H1 (cell line): ENCODE measurements around the gene MUC5B.

ENCODE experiments used
- CEBPB ChIP-seq: IDR thresholded peaks from 2 replicates; pipeline ENCODE4 v1.6.1; 2012; ENCODE audit warnings: low read depth, low read length
- CTCF ChIP-seq, 3 experiments: IDR thresholded peaks; 1 replicate in 2 of 3; 2 replicates in 1 of 3; pipeline versions ENCODE4 v1.5.1 to v1.6.1; 2011; ENCODE audit warnings: low read length in 3 of 3, mild to moderate bottlenecking in 3 of 3, inconsistent platforms in 2 of 3, low read depth in 1 of 3, moderate library complexity in 1 of 3; ENCODE audit not compliant: insufficient read depth in 1 of 3; ENCODE audit errors: control extremely low read depth in 1 of 3
- EZH2 ChIP-seq: fragments of 200-600 bp; sonication (generic); IDR thresholded peaks from 2 replicates; pipeline ENCODE4 v1.7.1; 2012; ENCODE audit warnings: low read depth, mild to moderate bottlenecking, moderate library complexity, low read length, inconsistent platforms; ENCODE audit not compliant: severe bottlenecking
- JUN ChIP-seq: IDR thresholded peaks from 2 replicates; pipeline ENCODE4 v1.6.1; 2011; ENCODE audit warnings: low read depth, mild to moderate bottlenecking, improper control_type of control experiment, low read length
- KDM5A ChIP-seq: fragments of 200-600 bp; IDR thresholded peaks from 2 replicates; pipeline ENCODE4 v1.7.1; 2012; ENCODE audit warnings: mild to moderate bottlenecking, low read length, inconsistent platforms, mixed read lengths
- POLR2AphosphoS5 ChIP-seq: IDR thresholded peaks from 2 replicates; pipeline ENCODE4 v1.6.1; 2011; ENCODE audit warnings: low read depth, low read length
- YY1 ChIP-seq: IDR thresholded peaks from 2 replicates; pipeline ENCODE4 v1.6.1; 2011; ENCODE audit warnings: low read depth, mild to moderate bottlenecking, low read length
- TF ChIP-seq, protein P1 (sequence below): IDR thresholded peaks from 2 replicates; pipeline ENCODE4 v1.6.1; 2011; ENCODE audit warnings: low read depth, mild to moderate bottlenecking, low read length; ENCODE audit not compliant: insufficient read depth

DNA sequence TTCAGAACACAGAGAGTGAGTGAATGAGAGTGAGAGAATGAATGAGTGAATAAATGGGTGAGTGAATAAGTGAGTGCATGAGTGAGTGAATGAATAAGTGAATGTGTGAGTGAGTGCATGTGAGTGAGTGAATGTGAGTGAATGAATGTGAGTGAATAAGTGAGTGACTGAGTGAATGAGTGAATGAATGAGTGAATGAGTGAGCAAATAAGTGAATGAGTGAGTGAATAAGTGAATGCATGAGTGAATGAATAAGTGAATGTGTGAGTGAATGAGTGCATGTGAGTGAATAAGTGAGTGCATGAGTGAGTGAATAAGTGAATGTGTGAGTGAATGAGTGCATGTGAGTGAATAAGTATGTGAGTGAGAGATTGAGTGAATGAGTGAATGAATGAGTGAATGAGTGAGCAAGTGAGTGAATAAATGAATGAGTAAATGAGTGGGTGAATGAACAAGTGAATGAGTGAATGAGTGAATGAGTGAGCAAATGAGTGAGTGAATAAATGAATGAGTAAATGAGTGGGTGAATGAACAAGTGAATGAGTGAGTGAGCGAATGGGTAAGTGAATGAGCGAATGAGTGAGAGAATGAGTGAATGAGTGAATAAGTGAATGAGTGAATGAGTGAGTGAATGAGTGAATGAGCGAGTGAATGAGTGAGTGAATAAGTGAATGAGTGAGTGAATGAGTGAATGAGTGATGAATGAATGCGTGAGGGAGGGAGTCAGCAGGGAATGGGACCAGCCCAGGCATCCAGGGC, 21.3 kb upstream of the MUC5B start:
- TF ChIP-seq, protein P1, sequence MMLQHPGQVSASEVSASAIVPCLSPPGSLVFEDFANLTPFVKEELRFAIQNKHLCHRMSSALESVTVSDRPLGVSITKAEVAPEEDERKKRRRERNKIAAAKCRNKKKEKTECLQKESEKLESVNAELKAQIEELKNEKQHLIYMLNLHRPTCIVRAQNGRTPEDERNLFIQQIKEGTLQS: no peak
- no peak for TF ChIP-seq YY1
- TF ChIP-seq CTCF (IDR thresholded peaks at IDR 0.05; ENCODE audit: control extremely low read depth in 1 of 3, insufficient read depth in 1 of 3, low read depth in 1 of 3, low read length in 3 of 3): no peak
- no peak for TF ChIP-seq JUN
- no peak for TF ChIP-seq EZH2
- no peak for TF ChIP-seq POLR2AphosphoS5
- TF ChIP-seq KDM5A: no peak
- no peak for TF ChIP-seq CEBPB
